IPS-NIHi7 (cell line): Measurements from ENCODE around the gene IL15RA.

Experiments used
- DNase-seq: peaks from one replicate; pipeline ENCODE4 v3.0.0; 2012; ENCODE audit warnings: mixed read lengths; ENCODE audit errors: extremely low spot score

Gene IL15RA

GRCh38 chr10:5977471-5978229 is at the start of gene IL15RA:
Gene IL15RA (minus strand): TSS chr10:5977543. CDS start chr10:5977492, 51 bp downstream.
- peak; percentile 78 for DNase-seq

DNA sequence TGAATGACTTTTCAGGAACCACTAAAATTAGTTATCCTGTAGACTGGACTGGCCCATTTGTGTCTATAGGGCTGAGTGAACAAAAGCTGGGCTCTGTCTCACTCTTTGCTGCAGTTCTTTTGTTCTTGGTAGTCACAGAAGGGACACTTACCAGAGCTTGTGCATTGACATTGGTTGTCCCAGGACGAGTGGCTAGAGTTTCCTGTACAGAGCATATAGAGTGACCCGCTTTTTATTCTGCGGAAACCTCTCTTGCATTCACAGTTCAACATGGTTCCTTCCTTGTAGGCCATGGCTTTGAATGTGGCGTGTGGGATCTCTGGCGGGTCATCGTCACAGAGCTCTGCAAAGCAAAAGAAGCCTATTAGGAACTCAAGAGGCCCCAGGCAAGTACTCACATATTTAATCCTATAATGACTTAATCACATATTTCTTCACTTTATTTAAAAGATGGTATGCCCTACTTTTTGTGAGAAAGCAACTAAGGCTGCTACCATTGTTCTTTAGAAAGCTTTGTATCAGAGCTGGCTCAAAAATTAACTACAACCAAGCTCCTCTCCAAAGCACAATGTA is 48.4 kb upstream of the IL15RA start:
- DNase-seq = no peak

- no peak for DNase-seq
Observed at GRCh38 chr10:6024334-6024682, 47.0 kb upstream of the IL15RA start.

GRCh38 chr10:6023661-6024333 is 46.5 kb upstream of the IL15RA start:
- DNase-seq = no peak

DNA sequence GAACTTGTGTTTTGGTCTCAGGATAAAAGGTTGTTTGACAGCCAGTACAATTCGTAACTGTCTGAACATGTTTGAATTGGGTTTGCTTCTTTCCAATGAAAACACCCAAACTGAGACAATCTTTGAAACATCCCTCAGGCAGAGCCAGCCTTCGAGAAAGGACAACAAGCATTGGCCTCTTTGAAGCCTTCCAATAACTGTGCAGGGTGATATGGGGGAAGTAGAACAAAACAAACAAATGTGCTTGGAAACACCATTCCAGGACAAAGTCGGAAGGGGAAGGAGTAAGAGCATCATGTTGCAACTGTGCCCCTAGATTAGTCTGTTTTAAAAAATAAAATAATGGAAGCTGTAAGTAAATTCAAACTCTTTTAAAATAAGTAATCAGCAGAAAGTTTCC is 45.3 kb upstream of the IL15RA start:
- DNase-seq = no peak

- DNase-seq = no peak
Observed at GRCh38 chr10:6020826-6021225, 43.5 kb upstream of the IL15RA start.

- no peak for DNase-seq
Observed at GRCh38 chr10:6019796-6020195, 42.5 kb upstream of the IL15RA start.

DNA sequence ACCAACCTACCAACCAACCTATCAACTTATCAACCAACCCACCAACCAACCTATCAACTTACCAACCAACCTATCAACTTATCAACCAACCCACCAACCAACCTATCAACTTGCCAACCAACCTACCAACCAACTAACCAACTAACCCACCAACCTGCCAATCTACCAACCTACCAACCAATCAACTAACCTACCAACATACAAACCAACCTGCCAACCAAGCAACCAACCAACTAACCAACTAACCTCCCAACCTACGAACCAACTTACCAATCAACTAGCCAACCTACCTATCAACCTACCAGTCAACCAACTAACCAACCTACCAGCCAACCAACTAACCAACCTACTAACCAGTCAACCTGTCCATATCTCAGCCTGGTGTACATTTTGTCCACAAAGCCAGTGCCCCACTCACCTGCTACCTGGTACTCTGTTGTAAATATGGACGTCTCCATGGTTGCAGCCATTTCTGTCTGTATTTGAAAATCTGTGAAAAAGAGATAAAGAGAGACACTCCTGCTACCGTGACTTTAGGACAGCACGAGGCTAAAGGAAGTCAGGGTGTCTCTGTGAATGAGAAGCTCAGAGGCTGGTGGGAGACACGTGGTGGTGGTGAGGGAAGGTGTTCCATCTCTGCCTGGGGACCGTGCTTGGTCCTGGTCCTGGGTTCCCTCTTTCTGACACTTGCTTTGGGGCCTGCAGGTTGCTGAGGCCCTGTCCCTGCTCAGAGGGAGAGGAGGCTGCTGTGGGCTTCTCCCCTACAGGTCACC is 41.9 kb upstream of the IL15RA start:
- no peak for DNase-seq

GRCh38 chr10:6018422-6018821 is 41.1 kb upstream of the IL15RA start:
- DNase-seq = no peak

GRCh38 chr10:6017781-6018354 is 40.5 kb upstream of the IL15RA start:
- DNase-seq = no peak

GRCh38 chr10:6014241-6014761 is 37.0 kb upstream of the IL15RA start:
- peak; percentile 74 for DNase-seq

DNA sequence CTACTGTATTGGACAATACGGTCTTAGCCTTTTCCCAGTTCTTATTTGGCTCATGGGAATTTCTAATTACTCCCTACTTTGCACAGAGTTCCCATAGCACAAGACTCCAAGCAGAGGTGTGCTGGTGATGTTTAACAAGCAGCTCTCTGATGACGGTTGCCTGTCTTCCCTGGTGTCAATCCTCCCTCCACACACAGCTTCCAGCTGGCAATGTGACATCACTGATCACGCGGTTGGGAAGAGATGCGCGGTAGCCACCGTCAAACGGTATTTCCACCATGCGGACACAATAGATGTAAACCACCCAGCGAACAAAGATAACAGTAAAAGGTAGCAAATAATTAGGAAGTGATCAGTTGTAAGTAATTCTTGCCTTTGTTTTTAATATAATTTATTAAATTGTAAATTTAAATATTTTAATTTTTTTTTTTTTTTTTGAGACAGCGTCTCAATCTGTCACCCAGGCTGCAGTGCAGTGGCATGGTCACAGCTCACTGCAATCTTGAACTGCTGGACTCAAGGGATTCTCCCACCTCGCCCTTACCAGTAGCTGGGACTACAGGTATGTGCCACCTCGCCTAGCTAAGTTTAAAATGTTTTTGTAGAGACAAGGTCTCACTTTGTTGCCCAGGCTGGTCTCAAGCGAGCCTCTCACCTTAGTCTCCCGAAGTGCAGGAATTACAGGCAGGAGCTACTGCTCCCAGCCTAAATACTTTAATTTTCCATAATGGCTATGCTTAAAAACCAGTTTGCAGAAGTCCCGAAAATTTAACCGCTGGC is 36.3 kb upstream of the IL15RA start:
- no peak for DNase-seq

DNA sequence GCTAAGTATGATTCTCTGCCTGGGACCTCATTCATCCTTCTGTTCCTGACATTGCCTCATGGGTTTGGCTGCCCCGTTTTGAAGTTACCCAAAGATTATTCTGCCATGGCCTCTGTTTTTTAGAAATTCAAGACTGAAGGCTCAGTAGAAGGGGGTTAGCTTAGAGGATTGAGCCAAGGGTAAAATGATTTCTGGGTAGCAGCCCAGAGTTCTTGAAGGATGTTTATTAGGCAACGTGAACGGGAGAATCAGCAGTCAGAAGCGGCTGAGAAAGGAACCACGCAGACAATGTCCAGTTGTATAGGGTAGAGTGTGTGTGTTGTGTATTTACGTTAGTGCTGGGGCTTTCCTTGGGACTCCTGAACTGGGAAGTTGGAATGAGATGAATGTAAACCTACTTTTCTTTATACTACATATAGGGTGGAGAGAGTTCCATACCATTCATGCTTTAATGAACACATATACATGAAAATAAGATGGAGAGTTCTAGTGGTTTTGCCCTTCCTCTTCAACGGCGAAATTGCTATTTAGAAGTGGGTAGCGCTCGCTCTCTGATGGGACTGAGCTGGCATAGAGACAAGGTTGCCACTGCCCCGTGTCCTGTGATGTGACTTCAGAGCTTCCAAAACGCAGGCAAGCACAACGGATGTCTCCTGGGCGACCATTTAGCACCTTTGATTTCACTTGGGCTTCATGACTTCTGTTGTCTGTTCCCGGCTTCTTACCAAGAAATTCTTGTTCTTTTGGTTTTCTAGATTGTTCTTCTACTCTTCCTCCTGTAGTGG is 35.0 kb upstream of the IL15RA start:
- DNase-seq = no peak

GRCh38 chr10:6011558-6011957 is 34.2 kb upstream of the IL15RA start:
- no peak for DNase-seq

DNA sequence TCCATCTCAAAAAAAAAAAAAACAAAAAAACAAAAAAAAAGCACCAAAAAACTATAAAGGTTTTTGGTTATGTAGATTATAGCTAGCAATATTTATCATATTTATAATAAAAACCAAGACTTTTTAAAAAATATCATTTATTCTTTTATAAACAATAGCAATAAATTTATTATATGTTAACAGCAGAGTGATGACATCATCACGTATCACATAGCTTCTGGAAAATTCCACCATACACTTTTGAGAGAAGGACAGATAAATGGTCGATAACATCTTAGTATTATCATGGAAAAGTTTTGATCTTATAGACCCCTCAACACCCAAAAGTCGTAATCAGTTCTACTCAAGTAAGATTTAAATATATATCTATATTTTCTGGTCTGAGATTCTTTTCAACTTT is 33.2 kb upstream of the IL15RA start:
- no peak for DNase-seq

DNA sequence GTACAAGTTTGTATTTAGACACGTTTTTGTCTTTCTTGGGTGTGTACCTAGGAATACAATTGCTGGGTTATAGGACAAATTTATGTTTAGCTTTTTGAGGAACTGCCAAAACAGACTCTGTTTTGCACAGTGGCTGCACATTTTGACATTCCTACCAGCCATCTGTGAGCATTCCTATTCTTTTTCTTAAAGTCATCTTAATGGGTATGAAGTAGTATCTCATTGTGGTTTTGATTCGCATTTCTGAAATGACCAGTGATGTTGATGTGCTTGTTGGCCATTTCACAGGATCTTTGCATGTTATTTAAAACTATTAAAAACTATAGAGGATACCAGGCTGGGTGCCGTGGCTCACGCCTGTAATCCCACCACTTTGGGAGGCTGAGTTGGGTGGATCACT is 32.6 kb upstream of the IL15RA start:
- DNase-seq = no peak

GRCh38 chr10:6009150-6009549 is 31.8 kb upstream of the IL15RA start:
- no peak for DNase-seq

- DNase-seq = no peak
Observed at GRCh38 chr10:6008497-6009142, 31.3 kb upstream of the IL15RA start.

- DNase-seq = no peak
Observed at GRCh38 chr10:6006991-6007390, 29.6 kb upstream of the IL15RA start.

GRCh38 chr10:6006546-6006945 is 29.2 kb upstream of the IL15RA start:
- no peak for DNase-seq
